Esophagus muscularis mucosa (tissue), 4 donors: ENCODE measurements around the gene ANKRD44. TPM values are rescaled to one million over a fixed set of nuclear protein-coding genes. Genes with fewer than 3 reads are reported as not detected.

Source experiments
- DNase-seq: peaks from one replicate; pipeline ENCODE4 v3.0.0-alpha.2; 2017; ENCODE audit errors: extremely low spot score
- H3K27ac ChIP-seq, 4 donors: fragments of 200-600 bp; sonication (generic); replicated peaks in 1 of 4; 1 replicate in 3 of 4; 2 replicates in 1 of 4; pipeline ENCODE4 v1.5.1; 2016 to 2019; ENCODE audit warnings: mild to moderate bottlenecking in 1 of 4
- H3K27me3 ChIP-seq, 4 donors: fragments of 200-600 bp; sonication (generic); one replicate each; pipeline versions ENCODE4 v1.5.1 to v1.6.0; 2016 to 2019
- H3K36me3 ChIP-seq, 4 donors: fragments of 200-600 bp; sonication (generic); one replicate each; pipeline ENCODE4 v1.5.1; 2016 to 2019
- H3K4me1 ChIP-seq, 4 donors: fragments of 200-600 bp; sonication (generic); one replicate each; pipeline ENCODE4 v1.5.1; 2016 to 2019
- H3K4me3 ChIP-seq, 4 donors: fragments of 200-600 bp; sonication (generic); 1 replicate in 2 of 4; 2 replicates in 2 of 4; pipeline ENCODE4 v1.5.1; 2016 to 2019; ENCODE audit warnings: mild to moderate bottlenecking in 4 of 4, moderate library complexity in 1 of 4
- H3K9me3 ChIP-seq, 4 donors: fragments of 200-600 bp; sonication (generic); 1 replicate in 3 of 4; 2 replicates in 1 of 4; pipeline ENCODE4 v1.5.1; 2016 to 2019
- EP300 ChIP-seq: sonication (generic); formaldehyde crosslinking; IDR thresholded peaks from one replicate; pipeline ENCODE4 v1.6.1; 2017; ENCODE audit warnings: antibody characterized with exemption
- POLR2A ChIP-seq: fragments of 450-650 bp; IDR thresholded peaks from one replicate; pipeline ENCODE4 v1.6.1; 2017; ENCODE audit warnings: antibody characterized with exemption, moderate library complexity, mild to moderate bottlenecking, low read depth
- POLR2AphosphoS5 ChIP-seq, 2 donors: sonication (generic); formaldehyde crosslinking; IDR thresholded peaks; one replicate each; pipeline ENCODE4 v1.6.1; 2017; ENCODE audit warnings: antibody characterized with exemption in 2 of 2
- WGBS: methylation state at CpG from one replicate; pipeline ENCODE4 v1.1.5; 2018; 5-methylcytosine and 5-hydroxymethylcytosine counted together
- intact Hi-C: fragments of 100-400 bp; cut with DNase I; formaldehyde crosslinking; loops from one replicate; pipeline ENCODE4 v1.15.1; 2023
- total RNA-seq, 4 donors: library from RNA; depleted of rRNA; stranded (reverse); fragments of >200 nt; gene quantifications; one replicate each; pipeline versions ENCODE4 v1.1.0 to v1.2.1, GENCODE V29; 2016
- TF ChIP-seq, protein P1 (sequence below), 3 experiments: fragments of 200-600 bp in 2 of 3; fragments of 450-650 bp in 1 of 3; sonication (generic) in 2 of 3; IDR thresholded peaks; one replicate each; pipeline ENCODE4 v1.5.1; 2017 to 2019; ENCODE audit warnings: antibody characterized with exemption in 3 of 3, mild to moderate bottlenecking in 2 of 3, moderate library complexity in 1 of 3

The ANKRD44 gene
- total RNA-seq, 4 donors from 2014 or later: 41.4 to 76.6 (median 48.1) TPM

DNA sequence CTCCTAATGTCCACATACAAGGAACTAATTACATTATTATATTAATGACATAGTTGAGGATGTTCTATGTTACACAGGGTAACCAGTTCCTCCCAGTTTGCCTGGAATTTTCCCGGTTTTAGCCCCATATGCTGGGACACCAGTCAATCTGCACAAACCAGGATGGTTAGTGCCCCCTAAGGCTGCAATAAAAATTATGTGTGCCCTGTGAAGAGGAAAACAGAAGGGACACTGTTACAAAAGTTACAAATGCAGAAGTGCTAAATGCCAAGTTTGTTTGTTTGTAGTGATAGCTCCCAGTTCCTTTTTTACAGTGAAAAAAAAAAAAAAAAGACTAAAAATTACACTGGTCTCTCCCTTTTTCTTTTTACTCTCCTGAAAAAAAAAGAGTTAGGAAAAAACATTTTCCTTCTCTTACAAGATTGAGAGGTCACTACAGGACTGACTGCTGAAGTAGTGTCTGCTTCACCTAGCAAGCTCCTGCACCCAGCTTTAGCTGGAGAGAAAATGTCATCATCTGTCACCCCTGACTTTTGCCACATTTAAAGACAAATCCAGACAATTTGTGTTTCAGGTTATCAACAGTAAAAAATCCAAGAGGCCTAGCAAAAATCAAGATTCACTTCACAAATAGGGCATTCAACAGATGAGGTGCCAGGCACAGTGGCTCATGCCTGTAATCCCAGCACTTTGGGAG is 3.2 kb downstream of the ANKRD44 start:
- Histone ChIP-seq H3K4me3 (peak overlapping the region in 1 of 4 donors; percentile 89), H3K27me3 (no peaks in the 10 kb centered on the region), H3K4me1 (peaks cover 26 to 73% (median 60%) of the 10 kb centered on the region in 4 donors), H3K9me3 (no peaks in the 10 kb centered on the region), H3K36me3 (no peaks in the 10 kb centered on the region), H3K27ac (peak overlapping the region; percentile 36 to 88 (median 85))
- TF ChIP-seq POLR2A (no peak), EP300 (no peak), POLR2AphosphoS5 (IDR thresholded peaks at IDR 0.05) (no peak)
- TF ChIP-seq, protein P1, sequence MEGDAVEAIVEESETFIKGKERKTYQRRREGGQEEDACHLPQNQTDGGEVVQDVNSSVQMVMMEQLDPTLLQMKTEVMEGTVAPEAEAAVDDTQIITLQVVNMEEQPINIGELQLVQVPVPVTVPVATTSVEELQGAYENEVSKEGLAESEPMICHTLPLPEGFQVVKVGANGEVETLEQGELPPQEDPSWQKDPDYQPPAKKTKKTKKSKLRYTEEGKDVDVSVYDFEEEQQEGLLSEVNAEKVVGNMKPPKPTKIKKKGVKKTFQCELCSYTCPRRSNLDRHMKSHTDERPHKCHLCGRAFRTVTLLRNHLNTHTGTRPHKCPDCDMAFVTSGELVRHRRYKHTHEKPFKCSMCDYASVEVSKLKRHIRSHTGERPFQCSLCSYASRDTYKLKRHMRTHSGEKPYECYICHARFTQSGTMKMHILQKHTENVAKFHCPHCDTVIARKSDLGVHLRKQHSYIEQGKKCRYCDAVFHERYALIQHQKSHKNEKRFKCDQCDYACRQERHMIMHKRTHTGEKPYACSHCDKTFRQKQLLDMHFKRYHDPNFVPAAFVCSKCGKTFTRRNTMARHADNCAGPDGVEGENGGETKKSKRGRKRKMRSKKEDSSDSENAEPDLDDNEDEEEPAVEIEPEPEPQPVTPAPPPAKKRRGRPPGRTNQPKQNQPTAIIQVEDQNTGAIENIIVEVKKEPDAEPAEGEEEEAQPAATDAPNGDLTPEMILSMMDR (IDR thresholded peaks at IDR 0.05): no peak
- DNase-seq: no peak
- 60% methylated on average over 1 of the region's 1 CpG for WGBS
- intact Hi-C loops: no loop called here

DNA sequence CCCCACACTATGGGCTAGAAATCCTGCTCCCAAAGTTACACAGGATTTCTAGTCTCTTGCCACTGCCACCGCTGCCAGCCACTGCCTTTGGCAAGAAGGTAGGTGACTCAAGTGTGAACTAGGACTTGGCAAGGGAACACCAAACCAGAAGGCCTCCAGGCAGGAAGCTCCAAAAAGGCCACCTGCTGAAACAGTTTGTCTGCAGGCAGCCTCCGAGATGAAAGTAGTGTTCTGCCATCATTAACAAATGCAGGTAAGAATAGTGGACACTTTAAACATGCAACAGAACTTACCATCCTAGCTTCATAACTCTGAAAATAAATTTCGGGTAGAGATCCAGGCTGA is 3.9 kb downstream of the ANKRD44 start:
- intact Hi-C loops: no loop called here

DNA sequence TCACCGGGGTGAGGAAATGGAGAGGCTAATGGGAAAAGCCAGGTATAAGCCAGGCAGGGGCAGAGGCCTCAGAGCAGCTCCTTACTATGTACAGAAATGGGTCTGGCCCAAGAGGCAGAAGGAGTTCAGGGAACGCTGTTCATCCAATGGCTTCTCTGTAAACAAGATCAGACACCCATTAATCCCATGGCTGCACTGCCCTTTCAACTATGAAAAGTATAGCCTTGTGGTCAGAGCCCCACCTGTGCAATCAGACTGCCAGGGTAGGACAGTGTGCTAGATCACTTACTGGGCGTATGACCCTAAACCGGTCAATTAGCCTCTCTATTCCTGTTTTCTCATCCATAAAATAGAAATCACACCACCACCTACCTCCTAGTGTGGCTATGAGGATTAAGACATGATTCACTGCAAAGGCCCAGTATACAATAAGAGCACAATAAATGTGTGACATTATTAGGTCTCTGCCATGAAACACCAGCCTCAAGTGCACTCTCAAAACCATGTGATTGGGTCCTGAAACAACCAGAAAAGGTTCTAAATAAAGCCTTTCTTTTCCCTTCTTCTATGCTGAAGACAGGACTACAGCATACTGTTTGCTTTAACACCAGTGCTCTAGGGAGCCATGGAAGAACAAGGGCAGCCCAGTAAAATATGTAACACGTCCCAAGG is 4.4 kb downstream of the ANKRD44 start:
- peaks cover 20 to 71% (median 59%) of the 10 kb centered on the region in 4 donors for H3K4me1 ChIP-seq

More for the DNA sequence above, 3.9 kb downstream of the ANKRD44 start:
- TF ChIP-seq POLR2A: no peak
- TF ChIP-seq POLR2AphosphoS5 (IDR thresholded peaks at IDR 0.05): no peak
- TF ChIP-seq, protein P1 (IDR thresholded peaks at IDR 0.05): no peak
- TF ChIP-seq EP300: no peak
- peaks cover 25 to 76% (median 64%) of the 10 kb centered on the region in 4 donors for H3K4me1 ChIP-seq
- 55% methylated on average over 3 of the region's 3 CpGs for WGBS
- peak; percentile 93 for DNase-seq
- no peaks in the 10 kb centered on the region for H3K27me3 ChIP-seq
- no peaks in the 10 kb centered on the region for H3K9me3 ChIP-seq
- H3K36me3 ChIP-seq: no peaks in the 10 kb centered on the region
- H3K27ac ChIP-seq: peak overlapping the region; percentile 50 to 85 (median 54)
- peak overlapping the region in 1 of 4 donors; percentile 8 for H3K4me3 ChIP-seq

DNA sequence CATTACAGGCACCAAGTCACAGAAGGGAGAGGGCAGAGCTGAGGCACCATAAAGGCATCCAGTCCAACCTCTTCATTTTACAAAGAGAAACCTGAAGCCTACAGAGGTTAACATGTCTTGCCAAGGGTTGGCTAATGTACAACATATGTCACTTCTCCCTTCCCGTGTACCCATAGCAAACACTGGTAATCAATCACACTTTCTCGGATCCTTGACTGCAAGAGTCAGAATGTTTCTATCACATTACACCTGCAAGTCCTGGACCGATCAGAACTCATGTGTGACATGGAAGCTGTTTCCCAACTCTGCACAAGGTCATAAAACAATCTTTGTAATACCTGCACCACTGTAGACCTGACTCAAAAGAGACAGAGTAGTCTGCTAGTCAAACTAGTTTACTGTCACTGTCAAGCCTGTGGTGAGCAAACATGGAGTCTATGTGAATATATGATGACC is 6.0 kb downstream of the ANKRD44 start:
- Histone ChIP-seq H3K27ac (no peak overlapping the region), H3K4me1 (peaks cover 20 to 65% (median 55%) of the 10 kb centered on the region in 4 donors), H3K9me3 (no peaks in the 10 kb centered on the region), H3K36me3 (no peaks in the 10 kb centered on the region), H3K4me3 (no peak overlapping the region), H3K27me3 (no peaks in the 10 kb centered on the region)
- 87% methylated on average over 3 of the region's 3 CpGs for WGBS
- intact Hi-C loops: no loop called here
- DNase-seq: no peak
- TF ChIP-seq EP300: no peak
- TF ChIP-seq POLR2A: no peak
- no peak for TF ChIP-seq POLR2AphosphoS5 (IDR thresholded peaks at IDR 0.05)
- TF ChIP-seq, protein P1 (IDR thresholded peaks at IDR 0.05): no peak

More for the DNA sequence above, 4.4 kb downstream of the ANKRD44 start:
- Histone ChIP-seq H3K36me3 (no peaks in the 10 kb centered on the region), H3K9me3 (no peaks in the 10 kb centered on the region), H3K4me3 (peak overlapping the region in 1 of 4 donors; percentile 8), H3K27me3 (no peaks in the 10 kb centered on the region), H3K27ac (peak overlapping the region; percentile 50 to 85 (median 54))
- TF ChIP-seq, protein P1 (IDR thresholded peaks at IDR 0.05): no peak
- TF ChIP-seq EP300: no peak
- TF ChIP-seq POLR2AphosphoS5 (IDR thresholded peaks at IDR 0.05): no peak
- TF ChIP-seq POLR2A: no peak
- WGBS: 75% methylated on average over 5 of the region's 5 CpGs
- no peak for DNase-seq
- intact Hi-C loops: no loop called here
